Activated T-cell treated with anti-CD3 and anti-CD28 coated beads for 48 hours (primary cell): Measurements from ENCODE around the gene EFHD2.
"Not testable (repeated sequence)": the region's sequence is repeated elsewhere in the genome, so short reads cannot be mapped to it uniquely, and the experiment has no call there.

ENCODE experiments used
- DNase-seq: peaks from one replicate; pipeline ENCODE4 v3.0.0-alpha.2; 2020; ENCODE audit warnings: low read depth

The EFHD2 gene

GRCh38 chr1:15452866-15453571, 43.3 kb downstream of the EFHD2 start:
- no peak for DNase-seq

- DNase-seq = no peak
Observed at GRCh38 chr1:15453734-15454133, 44.0 kb downstream of the EFHD2 start.

- DNase-seq = no peak
Observed at GRCh38 chr1:15454256-15454655, 44.6 kb downstream of the EFHD2 start.

GRCh38 chr1:15455522-15455921, 45.8 kb downstream of the EFHD2 start:
- no peak for DNase-seq

- DNase-seq = no peak
Observed at GRCh38 chr1:15456313-15456954, 46.7 kb downstream of the EFHD2 start, which contains the start of gene CELA2A. TSS of gene CELA2A (plus strand) at chr1:15456732. CDS start at chr1:15456754, 22 bp downstream.

- no peak for DNase-seq
Observed at GRCh38 chr1:15457585-15457984, 47.9 kb downstream of the EFHD2 start.

- not testable (repeated sequence) for DNase-seq
Observed at GRCh38 chr1:15458388-15458787, 48.7 kb downstream of the EFHD2 start.

- no peak for DNase-seq
Observed at GRCh38 chr1:15459771-15460707, 50.4 kb downstream of the EFHD2 start.

- DNase-seq = no peak
Observed at GRCh38 chr1:15460708-15461095, 51.0 kb downstream of the EFHD2 start.

- DNase-seq = not testable (repeated sequence)
Observed at GRCh38 chr1:15463064-15463800, 53.5 kb downstream of the EFHD2 start.

- not testable (repeated sequence) for DNase-seq
Observed at GRCh38 chr1:15463926-15464322, 54.2 kb downstream of the EFHD2 start.

GRCh38 chr1:15465674-15466073, 56.0 kb downstream of the EFHD2 start:
- no peak for DNase-seq

GRCh38 chr1:15466955-15467625, 57.4 kb downstream of the EFHD2 start:
- DNase-seq = not testable (repeated sequence)

- no peak for DNase-seq
Observed at GRCh38 chr1:15468145-15468544, 58.5 kb downstream of the EFHD2 start.

- no peak for DNase-seq
Observed at GRCh38 chr1:15469361-15469760, 59.7 kb downstream of the EFHD2 start.

- not testable (repeated sequence) for DNase-seq
Observed at GRCh38 chr1:15469821-15470448, 60.2 kb downstream of the EFHD2 start.

- not testable (repeated sequence) for DNase-seq
Observed at GRCh38 chr1:15471067-15471466, 61.4 kb downstream of the EFHD2 start.

- not testable (repeated sequence) for DNase-seq
Observed at GRCh38 chr1:15471723-15472122, 62.0 kb downstream of the EFHD2 start.

- DNase-seq = no peak
Observed at GRCh38 chr1:15472587-15472986, 62.9 kb downstream of the EFHD2 start.

- no peak for DNase-seq
Observed at GRCh38 chr1:15475752-15476314, 66.1 kb downstream of the EFHD2 start, which contains the start of gene CELA2B. TSS of gene CELA2B (plus strand) at chr1:15476104. CDS start at chr1:15476126, 22 bp downstream.
